Testis (tissue), 2 donors: ENCODE measurements around the gene TMEM184B.

Source experiments
- CTCF ChIP-seq, 3 experiments: fragments of 450-650 bp in 2 of 3; fragments of 200-600 bp in 1 of 3; sonication (generic) in 1 of 3; IDR thresholded peaks; one replicate each; pipeline ENCODE4 v1.5.1; 2016 to 2019; ENCODE audit warnings: antibody characterized with exemption in 3 of 3, mild to moderate bottlenecking in 2 of 3, moderate library complexity in 1 of 3
- POLR2A ChIP-seq: fragments of 450-650 bp; IDR thresholded peaks from one replicate; pipeline ENCODE4 v1.6.1; 2017; ENCODE audit warnings: antibody characterized with exemption, mild to moderate bottlenecking, moderate library complexity

- no peak for TF ChIP-seq CTCF (IDR thresholded peaks at IDR 0.05)
- TF ChIP-seq POLR2A, result no peak
These were observed 94.7 kb downstream of the TMEM184B start for GRCh38 chr22:38177926-38178604.
